Measurements from ENCODE around the gene C1orf74.
A peak's percentile ranks its signal among the peaks of the same experiment; 100 is the strongest.

Gene C1orf74

DNA sequence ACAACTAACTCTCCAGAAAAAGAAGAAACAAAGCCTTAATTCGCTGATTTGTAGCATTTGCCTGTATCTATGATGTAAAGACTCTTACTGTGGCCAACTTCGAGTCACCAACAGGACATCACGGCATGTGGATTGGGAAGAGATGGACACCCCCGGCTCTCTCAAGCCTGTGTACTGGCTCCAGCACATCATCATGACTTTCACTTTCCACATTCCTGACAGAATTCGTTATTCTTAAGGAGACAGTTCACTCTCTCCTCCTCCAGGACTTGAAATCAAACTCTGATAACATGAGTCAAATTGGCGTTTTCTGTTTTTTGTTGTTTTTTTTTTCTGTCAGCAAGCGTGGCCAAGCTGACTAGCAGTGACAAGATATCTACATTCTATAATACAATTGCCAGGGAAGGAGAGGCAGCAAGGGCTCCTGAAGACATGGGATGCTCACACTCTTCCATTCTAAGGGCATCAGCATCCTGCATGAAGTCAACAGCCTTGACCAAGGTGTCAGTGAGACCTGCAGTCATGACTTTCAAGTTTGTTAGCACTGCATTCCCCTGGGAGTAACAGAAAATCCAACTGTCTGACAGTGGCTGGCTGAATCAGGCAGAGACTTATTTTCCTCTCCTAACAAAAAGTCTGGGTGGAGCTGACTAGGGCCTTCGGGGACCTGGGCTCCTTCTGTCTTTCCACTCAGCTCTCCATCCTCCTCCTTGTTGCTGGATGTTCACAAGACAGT lies 41.8 kb downstream of the C1orf74 start:
- peak in 2 of 14 donors; percentile 16 to 20 for DNase-seq

DNA sequence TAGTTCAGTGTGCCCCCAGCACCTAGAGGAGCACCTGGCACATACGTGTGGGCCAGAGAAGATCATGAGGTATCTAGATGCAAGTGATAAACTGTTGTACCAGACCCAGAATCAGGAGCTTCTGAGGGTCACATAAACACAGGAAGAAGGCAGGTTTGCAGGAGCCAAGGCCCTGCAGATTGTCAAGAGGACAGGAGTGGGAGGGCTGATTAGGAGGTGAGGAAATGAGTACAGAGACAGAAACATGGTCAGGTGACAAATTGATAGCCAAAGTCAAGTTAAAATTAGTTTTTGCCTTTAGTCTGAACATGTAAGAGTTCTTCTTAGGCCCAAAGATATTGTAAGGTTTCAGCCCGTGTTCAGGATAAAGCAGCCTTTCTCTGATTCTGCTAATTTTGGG lies 42.5 kb downstream of the C1orf74 start:
- no peak for DNase-seq

DNA sequence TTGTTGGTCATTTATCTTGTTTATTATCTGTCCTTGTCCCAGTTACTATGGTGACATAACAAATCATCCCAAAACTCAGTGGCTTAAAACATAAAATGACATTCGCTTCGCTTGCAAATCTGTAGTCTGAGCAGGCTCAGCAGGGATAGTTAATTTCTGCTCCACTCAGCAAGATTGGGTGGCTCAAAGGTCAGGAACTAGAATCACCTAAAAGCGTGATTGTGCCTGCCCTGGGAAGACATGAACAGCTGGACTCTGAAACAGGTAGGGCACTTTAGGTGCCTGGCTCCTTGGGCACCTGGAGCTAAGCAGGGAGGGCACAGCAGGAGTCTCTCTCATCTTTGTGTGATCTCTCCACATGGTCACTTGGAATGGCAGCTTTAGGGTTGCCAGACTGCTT lies 43.2 kb downstream of the C1orf74 start:
- DNase-seq: no peak

DNA sequence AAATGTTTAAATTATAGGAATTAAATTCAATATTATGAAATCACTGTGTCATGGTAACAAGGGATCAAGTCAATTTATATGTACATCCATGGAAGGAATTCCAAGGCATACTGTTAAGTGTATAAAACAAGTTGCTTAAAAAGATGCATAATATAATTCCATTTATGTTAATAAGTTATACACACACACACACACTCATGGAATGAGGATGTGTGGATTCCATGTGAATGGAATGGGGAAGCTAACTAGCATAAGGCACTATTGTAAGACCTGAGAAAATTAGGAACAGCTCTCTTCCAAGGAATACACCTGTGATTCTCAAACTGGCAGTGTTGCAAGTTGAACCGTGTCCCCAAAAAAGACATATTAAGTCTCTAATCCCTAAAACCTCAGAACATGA lies 46.1 kb downstream of the C1orf74 start:
- DNase-seq: no peak

DNA sequence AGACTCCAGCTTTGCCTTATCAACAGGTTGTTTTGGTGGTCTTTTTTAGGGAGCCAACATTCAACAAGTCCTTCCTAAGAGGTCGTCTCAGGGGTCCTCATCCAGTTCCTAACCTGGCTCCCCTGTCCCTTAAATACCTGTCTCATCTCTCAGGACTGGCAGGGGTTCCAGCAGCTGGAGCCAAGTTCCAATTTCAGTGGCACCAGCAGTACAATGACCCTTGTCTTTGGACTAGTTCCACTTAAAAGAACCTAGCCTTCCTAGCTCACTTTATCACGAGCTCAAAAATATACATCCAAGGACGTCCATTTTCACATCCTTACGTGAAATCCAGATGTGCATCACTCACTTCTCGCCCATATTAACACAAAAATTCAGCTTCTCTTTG lies 47.2 kb downstream of the C1orf74 start:
- DNase-seq: no peak

DNA sequence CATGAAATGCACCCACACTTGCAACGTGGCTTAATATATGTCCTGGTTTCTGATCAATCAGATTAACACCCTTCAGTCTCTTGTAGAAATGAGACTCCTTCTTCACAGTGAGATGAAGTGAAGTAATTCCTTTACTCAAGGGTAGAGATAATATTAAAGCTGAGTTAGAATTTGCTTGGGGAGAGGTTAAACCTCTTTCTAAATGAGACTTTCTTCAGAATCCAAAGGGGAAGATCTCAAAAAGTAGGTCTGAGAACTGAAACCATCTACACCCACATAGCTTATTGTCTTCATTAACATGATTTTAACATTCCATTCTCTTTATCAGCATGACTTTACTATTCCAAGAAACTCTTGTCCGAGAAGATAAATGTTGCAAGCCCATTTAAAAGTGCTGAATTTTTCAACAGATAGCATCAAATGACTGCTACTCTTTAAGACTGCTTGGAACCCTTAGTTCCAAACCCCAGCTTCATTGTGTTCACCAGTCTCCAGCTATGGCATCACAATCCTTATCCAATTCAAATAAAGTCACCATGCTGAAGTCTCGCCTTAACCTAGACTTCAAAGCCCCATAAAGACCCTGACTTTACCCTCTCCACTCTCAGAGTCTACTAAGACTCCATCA lies 47.8 kb downstream of the C1orf74 start:
- no peak for DNase-seq

DNA sequence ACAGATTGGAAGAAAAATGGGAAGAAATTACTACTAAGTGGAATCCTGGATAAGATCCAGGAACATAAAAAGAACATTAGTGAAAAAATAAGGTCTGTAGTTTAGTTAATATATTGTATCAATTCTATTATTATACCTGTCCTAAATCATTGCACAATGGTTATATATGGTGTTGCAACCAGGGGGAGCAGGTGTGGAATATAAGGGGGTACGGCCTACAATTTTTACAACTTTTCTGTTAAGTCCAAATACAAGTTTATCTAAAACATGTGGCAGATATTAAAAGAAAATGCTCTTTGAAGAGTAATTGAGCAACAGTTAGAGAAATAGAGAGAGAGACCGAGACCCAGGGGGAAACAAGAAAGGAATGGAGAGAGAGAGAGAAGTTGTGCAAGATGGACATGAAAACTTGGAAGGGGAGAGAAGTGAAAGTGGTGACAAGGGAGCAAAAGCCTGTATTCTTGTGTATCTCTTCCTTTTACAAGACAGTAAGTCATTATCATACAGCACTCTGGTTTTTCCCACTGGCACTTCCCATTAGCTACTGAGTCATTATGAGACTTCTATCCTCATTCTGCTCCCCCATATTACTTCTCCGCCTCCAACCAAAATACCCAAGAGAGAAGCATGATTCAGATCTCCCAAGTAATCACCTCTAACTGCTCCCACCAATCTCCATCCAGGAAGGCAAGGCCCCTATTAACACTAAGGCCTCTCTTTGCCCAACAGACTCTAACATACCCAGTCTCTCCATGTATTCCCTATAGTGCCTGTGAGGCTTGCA lies 50.8 kb downstream of the C1orf74 start:
- DNase-seq: no peak

DNA sequence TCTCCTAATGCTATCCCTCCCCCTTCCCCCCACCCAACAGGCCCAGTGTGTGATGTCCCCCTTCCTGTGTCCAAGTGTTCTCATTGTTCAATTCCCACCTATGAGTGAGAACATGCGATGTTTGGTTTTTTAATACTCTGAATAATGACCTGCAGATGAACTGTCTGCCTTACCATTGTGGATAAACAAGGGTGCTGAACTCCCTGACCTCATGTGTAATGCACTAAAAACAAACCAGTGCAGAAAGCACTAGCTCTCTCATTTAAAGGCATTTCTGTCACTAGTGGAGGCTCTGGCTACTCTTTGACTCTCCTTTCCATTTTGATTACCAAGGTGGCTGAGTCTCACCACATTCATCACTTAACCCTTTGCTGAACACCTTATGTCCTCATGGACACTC lies 51.6 kb downstream of the C1orf74 start:
- DNase-seq: no peak

DNA sequence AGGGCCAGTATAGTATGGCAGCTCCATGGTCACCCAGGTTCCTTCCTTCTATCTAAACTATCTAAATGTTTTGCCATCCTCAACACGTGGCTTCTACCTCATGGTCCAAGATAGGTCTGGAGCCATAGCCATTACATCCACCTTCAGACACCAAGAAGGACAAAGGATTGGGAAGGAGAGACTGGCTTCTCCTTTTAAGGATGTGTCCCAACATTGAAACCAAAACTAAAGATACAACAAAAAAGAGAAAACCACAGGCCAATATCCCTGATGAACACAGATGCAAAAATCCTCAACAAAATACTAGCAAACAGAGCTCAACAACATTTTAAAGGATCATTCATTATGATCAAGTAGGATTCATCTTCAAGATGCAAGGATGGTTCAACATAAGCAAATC lies 54.9 kb downstream of the C1orf74 start:
- DNase-seq: no peak

Data from C1 segment of cervical spinal cord (tissue), 14 donors.